Embryonic facial prominence (tissue), 1 donor: ENCODE data around the gene HPS5.
"Not testable (repeated sequence)": the region's sequence is repeated elsewhere in the genome, so short reads cannot be mapped to it uniquely, and the experiment has no call there.

Experiments
- DNase-seq: peaks from one replicate; pipeline ENCODE4 v3.0.0-alpha.2; 2016; ENCODE audit errors: extremely low spot score

Gene HPS5

GRCh38 chr11:18321969-18322711 lies at the start of gene HPS5, which contains the start of gene GTF2H1:
HPS5 (minus strand) TSS chr11:18322140; CDS start chr11:18317858, 4,282 bp downstream.
GTF2H1 (plus strand) TSS chr11:18322567; CDS start chr11:18333075, 10,508 bp downstream.
- DNase-seq, result peak; percentile 99

DNA sequence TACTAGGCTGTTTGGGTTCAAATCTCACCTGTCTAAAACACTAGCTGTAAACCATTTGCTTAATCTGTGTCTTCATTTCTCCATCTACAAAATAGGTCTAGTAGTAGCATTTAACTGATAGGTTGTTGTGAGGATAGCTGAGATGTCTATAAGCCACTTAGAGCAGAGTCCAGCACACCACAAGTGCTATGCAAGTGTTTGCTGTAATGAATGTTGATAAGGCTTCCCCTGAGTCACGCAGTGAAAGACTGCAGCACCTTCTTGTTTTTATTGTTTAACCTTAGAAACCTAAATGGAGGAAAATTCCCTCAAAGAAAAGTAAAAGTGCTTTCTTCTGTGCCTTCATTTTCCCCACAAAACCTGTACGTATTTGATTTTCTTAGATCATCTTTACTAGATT lies 49.3 kb upstream of the HPS5 start:
- DNase-seq, result no peak

GRCh38 chr11:18369398-18369797 lies 47.5 kb upstream of the HPS5 start:
- no peak for DNase-seq

DNA sequence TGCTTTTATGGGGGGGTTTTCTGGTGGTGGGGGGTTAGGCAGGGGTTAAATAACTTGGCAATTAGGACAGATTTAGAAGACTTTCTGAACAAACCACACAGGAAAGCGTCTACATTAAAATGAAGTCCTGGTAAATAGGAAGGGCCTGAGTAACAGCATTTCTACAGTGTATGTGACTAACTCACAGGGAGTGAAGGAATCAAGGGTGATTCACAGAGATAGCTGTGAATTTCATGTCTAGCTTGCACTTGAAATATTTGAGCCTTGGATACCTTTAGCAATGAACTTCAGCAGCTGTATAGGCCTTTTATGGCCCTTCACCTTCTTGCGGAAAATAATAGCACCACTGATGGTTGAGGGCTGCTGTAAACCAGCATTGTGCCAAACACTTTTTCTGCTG lies 46.3 kb upstream of the HPS5 start:
- no peak for DNase-seq

DNA sequence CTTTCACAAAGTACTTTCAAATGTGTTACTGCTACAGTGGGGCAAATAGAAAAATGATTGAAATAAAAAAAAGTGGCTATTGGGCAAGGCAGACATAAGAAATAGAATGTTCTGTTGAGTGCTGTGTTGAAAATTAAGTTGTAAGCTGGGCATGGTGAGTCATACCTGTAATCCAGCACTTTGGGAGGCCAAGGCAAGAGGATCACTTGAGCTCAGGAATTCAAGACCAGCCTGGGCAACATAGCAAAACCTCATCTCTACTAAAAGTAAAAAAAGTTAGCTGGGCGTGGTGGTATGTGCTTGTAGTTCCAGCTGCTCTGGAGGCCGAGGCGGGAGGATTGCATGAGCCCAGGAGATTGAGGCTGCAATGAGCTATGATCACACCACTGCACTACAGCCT lies 45.5 kb upstream of the HPS5 start:
- no peak for DNase-seq

DNA sequence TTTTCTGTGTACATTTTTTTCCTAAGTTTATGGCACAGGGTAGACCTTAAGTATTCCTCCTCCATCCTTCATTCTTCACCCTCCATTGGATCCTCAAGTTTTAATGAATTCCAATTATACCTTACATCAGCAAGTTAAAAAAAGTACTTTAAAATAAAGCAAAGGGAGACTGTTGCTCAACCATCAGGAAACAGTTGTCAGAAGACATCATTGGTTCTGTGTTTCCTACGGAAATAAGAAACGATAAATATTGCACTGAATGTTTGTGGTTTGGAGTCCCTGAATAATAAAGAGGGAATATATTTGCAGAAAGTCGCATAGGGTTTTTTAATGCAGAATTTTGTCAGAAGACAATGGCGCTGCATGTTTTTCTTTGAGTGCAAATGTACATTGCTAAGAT lies 44.3 kb upstream of the HPS5 start:
- no peak for DNase-seq

- DNase-seq, result no peak
Measured at GRCh38 chr11:18365741-18366140, 43.8 kb upstream of the HPS5 start.

GRCh38 chr11:18364495-18365073 lies 42.6 kb upstream of the HPS5 start:
- no peak for DNase-seq

DNA sequence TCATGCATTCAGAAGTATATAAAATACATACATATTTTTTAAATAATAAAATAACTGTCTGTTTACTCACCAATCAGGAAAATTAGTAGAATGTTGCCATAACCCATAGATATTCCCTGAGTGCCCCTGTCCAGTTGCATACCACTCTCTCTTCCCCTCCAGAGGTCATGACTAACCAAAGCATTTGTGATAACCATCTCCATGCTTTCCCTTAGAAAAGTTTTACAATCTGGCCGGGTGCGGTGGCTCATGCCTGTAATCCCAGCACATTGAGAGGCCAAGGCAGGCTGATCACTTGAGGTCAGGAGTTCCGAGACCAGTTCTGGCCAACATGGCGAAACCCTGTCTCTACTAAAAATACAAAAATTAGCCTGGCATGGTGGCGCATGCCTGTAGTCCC lies 39.2 kb upstream of the HPS5 start:
- no peak for DNase-seq

DNA sequence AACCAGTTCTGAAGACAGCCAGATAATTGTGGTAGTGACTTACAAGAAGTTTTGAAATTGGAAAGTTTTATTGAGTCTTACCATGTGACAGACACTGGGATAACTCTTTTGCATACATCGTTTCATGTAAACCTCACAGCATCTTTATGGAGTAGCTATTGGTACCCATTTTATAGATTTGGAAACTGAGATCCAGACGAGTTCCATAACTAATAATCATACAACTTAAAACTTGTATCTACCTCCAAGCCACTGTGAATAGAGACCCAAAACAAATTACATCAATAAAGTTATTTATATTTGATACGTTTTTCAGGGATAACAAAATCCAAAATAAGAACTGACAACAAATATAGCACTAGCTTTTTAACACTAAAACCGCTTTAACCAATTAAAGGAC lies 36.7 kb upstream of the HPS5 start:
- DNase-seq, result no peak

- no peak for DNase-seq
Measured at GRCh38 chr11:18352581-18352980, 30.6 kb upstream of the HPS5 start.

DNA sequence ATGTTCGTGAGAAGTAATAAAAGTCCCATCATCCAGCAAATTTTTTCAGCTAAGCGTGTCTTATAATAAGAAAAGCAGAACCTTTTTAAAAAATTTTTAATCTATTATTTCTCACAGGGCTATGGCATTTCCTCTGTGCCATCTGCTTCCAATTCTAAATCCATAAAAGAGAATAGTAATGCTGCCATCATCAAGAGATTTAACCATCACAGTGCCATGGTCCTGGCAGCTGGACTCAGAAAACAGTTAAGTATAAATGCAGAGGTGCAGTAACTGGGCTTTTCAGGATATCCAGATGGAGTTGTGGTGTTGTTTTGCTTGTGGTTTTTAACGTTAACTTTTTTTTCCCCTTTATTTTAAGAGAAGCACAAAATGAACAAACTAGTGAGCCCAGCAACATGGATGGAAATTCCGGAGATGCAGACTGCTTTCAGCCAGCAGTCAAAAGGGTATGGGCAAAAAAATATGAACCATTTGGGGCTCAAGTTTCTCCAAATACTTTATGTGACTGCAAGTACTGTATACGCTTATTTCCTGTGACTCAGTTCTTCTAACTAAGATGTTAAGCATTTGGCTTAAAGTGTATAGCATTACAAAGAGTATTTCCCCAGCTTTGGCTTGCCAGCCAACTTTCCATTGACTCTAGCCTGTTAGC lies 25.7 kb upstream of the HPS5 start:
- peak; percentile 18 for DNase-seq

DNA sequence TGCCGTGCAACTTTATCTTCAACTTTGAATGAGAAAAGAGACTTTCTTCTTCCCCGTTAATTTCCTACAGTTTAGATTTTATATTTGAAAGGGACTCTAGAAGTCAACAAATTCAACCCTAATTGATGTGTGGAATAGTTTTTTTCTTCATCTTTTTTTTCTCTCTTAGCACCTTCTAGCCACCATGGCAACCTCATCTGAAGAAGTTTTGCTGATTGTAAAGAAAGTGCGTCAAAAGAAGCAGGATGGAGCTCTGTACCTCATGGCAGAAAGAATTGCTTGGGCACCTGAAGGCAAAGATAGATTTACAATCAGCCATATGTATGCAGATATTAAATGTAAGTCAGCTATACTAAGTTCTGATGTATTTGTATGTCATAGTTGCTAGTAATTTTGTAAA lies 11.0 kb upstream of the HPS5 start:
- no peak for DNase-seq

- no peak for DNase-seq
Measured at GRCh38 chr11:18332302-18332701, 10.4 kb upstream of the HPS5 start.

- DNase-seq, result no peak
Measured at GRCh38 chr11:18330921-18331320, 9.0 kb upstream of the HPS5 start.

- no peak for DNase-seq
Measured at GRCh38 chr11:18329196-18329870, 7.4 kb upstream of the HPS5 start.

- no peak for DNase-seq
Measured at GRCh38 chr11:18324381-18324780, 2.4 kb upstream of the HPS5 start.

DNA sequence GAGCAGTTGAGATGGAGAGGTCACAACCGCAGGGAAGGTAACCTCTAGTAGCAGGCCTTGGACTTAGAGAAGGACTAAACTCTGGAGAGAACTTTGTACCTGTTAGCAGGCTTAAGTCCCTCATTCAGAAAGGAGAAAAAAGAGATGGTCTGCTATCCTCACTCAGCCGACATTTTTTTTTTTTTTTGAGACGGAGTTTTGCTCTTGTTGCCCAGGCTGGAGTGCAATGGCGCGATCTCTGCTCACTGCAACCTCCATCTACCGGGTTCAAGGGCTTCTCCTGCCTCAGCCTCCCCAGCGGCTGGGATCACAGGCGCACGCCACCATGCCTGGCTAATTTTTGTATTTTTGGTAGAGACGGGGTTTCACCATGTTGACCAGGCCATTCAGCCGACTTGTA lies 1.9 kb upstream of the HPS5 start:
- not testable (repeated sequence) for DNase-seq

GRCh38 chr11:18322818-18323570 lies 1.1 kb upstream of the HPS5 start:
- no peak for DNase-seq

- DNase-seq, result no peak
Measured at GRCh38 chr11:18321578-18321968, 367 bp downstream of the HPS5 start.

GRCh38 chr11:18320617-18321016 lies 1.3 kb downstream of the HPS5 start:
- DNase-seq, result no peak

DNA sequence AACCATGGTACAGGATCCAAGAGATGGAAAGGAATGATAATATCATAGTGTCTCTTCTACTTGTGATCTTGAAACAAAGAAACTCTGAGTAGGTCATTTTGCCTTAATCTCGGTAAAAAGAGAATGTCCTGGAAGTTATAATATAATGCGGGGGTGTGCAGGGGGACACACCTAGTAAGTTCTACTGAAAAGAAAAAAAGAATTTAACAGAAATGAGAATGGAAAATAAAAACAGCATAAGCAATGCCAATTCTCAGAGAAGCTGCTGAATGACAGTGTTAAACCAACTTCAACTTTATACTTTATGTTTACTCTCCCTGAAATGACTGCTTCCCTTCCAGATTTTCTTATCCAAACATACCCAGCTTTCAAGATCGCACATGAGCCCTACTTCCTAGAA lies 2.0 kb downstream of the HPS5 start:
- DNase-seq, result no peak
